Mesodermal cell (in vitro differentiated cells): ENCODE results near the gene ATP11C. TPM values are rescaled to one million over a fixed set of nuclear protein-coding genes. Genes with fewer than 3 reads are reported as not detected.
"Not testable (repeated sequence)": the region's sequence is repeated elsewhere in the genome, so short reads cannot be mapped to it uniquely, and the experiment has no call there.

ENCODE experiments used
- H3K27ac ChIP-seq: 2 replicates; pipeline ENCODE4 v1.7.0; 2013; ENCODE audit warnings: mild to moderate bottlenecking, low read depth, low read length, moderate library complexity; ENCODE audit not compliant: severe bottlenecking
- H3K36me3 ChIP-seq: 2 replicates; pipeline ENCODE4 v1.7.1; 2013; ENCODE audit warnings: mild to moderate bottlenecking, low read length, moderate library complexity; ENCODE audit not compliant: control insufficient read depth, insufficient read depth
- H3K4me1 ChIP-seq: one replicate; pipeline ENCODE4 v1.7.1; 2013; ENCODE audit warnings: mild to moderate bottlenecking, low read length; ENCODE audit not compliant: insufficient read depth, control insufficient read depth, poor library complexity, severe bottlenecking
- H3K4me3 ChIP-seq: 2 replicates; pipeline ENCODE4 v1.7.0; 2013; ENCODE audit warnings: low read length, control low read depth, mild to moderate bottlenecking; ENCODE audit not compliant: insufficient read depth, poor library complexity, severe bottlenecking; ENCODE audit errors: extremely low read depth
- H3K9me3 ChIP-seq: 2 replicates; pipeline ENCODE4 v1.7.1; 2013; ENCODE audit warnings: mild to moderate bottlenecking, low read length, moderate library complexity; ENCODE audit not compliant: control insufficient read depth
- WGBS, 2 experiments: methylation state at CpG; one replicate each; pipeline ENCODE4 v1.1.5; 2013; ENCODE audit warnings: missing lambda C conversion rate in 2 of 2; ENCODE audit not compliant: insufficient coverage in 2 of 2; 5-methylcytosine and 5-hydroxymethylcytosine counted together
- polyA plus RNA-seq, 2 experiments: library from polyadenylated mRNA; stranded (reverse); fragments of 50-300 nt; gene quantifications; one replicate each; pipeline ENCODE4 v1.2.3, GENCODE V29; 2013

Gene ATP11C
- polyA plus RNA-seq (2013, experiment 1 of 2): 21.4 TPM
- 24.3 TPM for polyA plus RNA-seq (2013, experiment 2 of 2)

GRCh38 chrX:139932901-139933796, at the start of gene ATP11C:
Gene ATP11C, minus strand, starts transcription at chrX:139933053. Its CDS starts 1,011 bp downstream, at chrX:139932042.
- 0 to 13% methylated on average over 10 of the region's 52 CpGs for whole genome bisulfite sequencing, 2 experiments
- Histone ChIP-seq H3K27ac (peak within 1 kb of the TSS; percentile 80), H3K36me3 (no peaks in the 10 kb centered on the region), H3K9me3 (no peaks in the 10 kb centered on the region), H3K4me3 (peak within 1 kb of the TSS; percentile 58), H3K4me1 (no peaks in the 10 kb centered on the region)

GRCh38 chrX:139974471-139974870, 41.6 kb upstream of the ATP11C start:
- Histone ChIP-seq H3K9me3 (no peaks in the 10 kb centered on the region), H3K4me3 (no peak overlapping the region), H3K4me1 (no peaks in the 10 kb centered on the region), H3K36me3 (no peaks in the 10 kb centered on the region), H3K27ac (no peak overlapping the region)
- 86% methylated on average over 1 of the region's 3 CpGs; no CpG with 5 or more reads in 1 of the 2 experiments for WGBS, 2 experiments

- Histone ChIP-seq H3K36me3 (no peaks in the 10 kb centered on the region), H3K9me3 (no peaks in the 10 kb centered on the region), H3K4me1 (no peaks in the 10 kb centered on the region), H3K4me3 (no peak overlapping the region), H3K27ac (no peak overlapping the region)
- 100% methylated on average over 1 of the region's 6 CpGs; no CpG with 5 or more reads in 1 of the 2 experiments for WGBS, 2 experiments
Measured at GRCh38 chrX:139972629-139973624, 40.1 kb upstream of the ATP11C start.

- Histone ChIP-seq H3K36me3 (no peaks in the 10 kb centered on the region), H3K4me1 (no peaks in the 10 kb centered on the region), H3K4me3 (no peak overlapping the region), H3K9me3 (no peaks in the 10 kb centered on the region), H3K27ac (no peak overlapping the region)
- 83 to 92% methylated on average over 1 to 2 of the region's 5 CpGs for WGBS, 2 experiments
Measured at GRCh38 chrX:139972113-139972512, 39.3 kb upstream of the ATP11C start.

GRCh38 chrX:139971394-139971749, 38.5 kb upstream of the ATP11C start:
- Histone ChIP-seq H3K4me3 (no peak overlapping the region), H3K27ac (no peak overlapping the region), H3K36me3 (no peaks in the 10 kb centered on the region), H3K9me3 (no peaks in the 10 kb centered on the region), H3K4me1 (no peaks in the 10 kb centered on the region)
- WGBS, 2 experiments: 40% methylated on average over 1 of the region's 10 CpGs; no CpG with 5 or more reads in 1 of the 2 experiments

- H3K4me3 ChIP-seq: no peak overlapping the region
- no peaks in the 10 kb centered on the region for H3K36me3 ChIP-seq
- no CpG with 5 or more reads among the region's 2 CpGs for WGBS, 2 experiments
- no peaks in the 10 kb centered on the region for H3K9me3 ChIP-seq
- H3K4me1 ChIP-seq: no peaks in the 10 kb centered on the region
- H3K27ac ChIP-seq: no peak overlapping the region
Measured at GRCh38 chrX:139969286-139969685, 36.4 kb upstream of the ATP11C start.

GRCh38 chrX:139967750-139968149, 34.9 kb upstream of the ATP11C start:
- H3K4me1 ChIP-seq: no peaks in the 10 kb centered on the region
- H3K36me3 ChIP-seq: no peaks in the 10 kb centered on the region
- H3K9me3 ChIP-seq: no peaks in the 10 kb centered on the region
- no peak overlapping the region for H3K4me3 ChIP-seq
- 0% methylated on average over 1 of the region's 3 CpGs; no CpG with 5 or more reads in 1 of the 2 experiments for WGBS, 2 experiments
- H3K27ac ChIP-seq: no peak overlapping the region

- WGBS, 2 experiments: no CpG with 5 or more reads among the region's 4 CpGs
- H3K36me3 ChIP-seq: no peaks in the 10 kb centered on the region
- H3K9me3 ChIP-seq: no peaks in the 10 kb centered on the region
- H3K27ac ChIP-seq: no peak overlapping the region
- no peaks in the 10 kb centered on the region for H3K4me1 ChIP-seq
- no peak overlapping the region for H3K4me3 ChIP-seq
Measured at GRCh38 chrX:139967300-139967699, 34.4 kb upstream of the ATP11C start.

GRCh38 chrX:139966159-139966558, 33.3 kb upstream of the ATP11C start:
- H3K27ac ChIP-seq: not testable (repeated sequence)
- WGBS, 2 experiments: no CpG with 5 or more reads among the region's 3 CpGs

GRCh38 chrX:139965421-139965820, 32.6 kb upstream of the ATP11C start, which contains the start of gene CXorf66:
Gene CXorf66, minus strand, starts transcription at chrX:139965521. Its CDS starts 25 bp downstream, at chrX:139965496.
- no peaks in the 10 kb centered on the region for H3K4me1 ChIP-seq
- no peaks in the 10 kb centered on the region for H3K36me3 ChIP-seq
- H3K4me3 ChIP-seq: no peak within 1 kb of the TSS
- no peaks in the 10 kb centered on the region for H3K9me3 ChIP-seq
- 90 to 96% methylated on average over 3 of the region's 7 CpGs for WGBS, 2 experiments
- H3K27ac ChIP-seq: no peak within 1 kb of the TSS

More at GRCh38 chrX:139966159-139966558, 33.3 kb upstream of the ATP11C start:
- not testable (repeated sequence) for H3K9me3 ChIP-seq, H3K36me3 ChIP-seq, H3K4me1 ChIP-seq, H3K4me3 ChIP-seq
